ENCODE data around the gene RAMP1. TPM values are rescaled to one million over a fixed set of nuclear protein-coding genes. Genes with fewer than 3 reads are reported as not detected.
A peak's percentile ranks its signal among the peaks of the same experiment; 100 is the strongest.

The RAMP1 gene
- total and polyA plus RNA-seq, 4 donors: 109 to 423 (median 279) TPM

DNA sequence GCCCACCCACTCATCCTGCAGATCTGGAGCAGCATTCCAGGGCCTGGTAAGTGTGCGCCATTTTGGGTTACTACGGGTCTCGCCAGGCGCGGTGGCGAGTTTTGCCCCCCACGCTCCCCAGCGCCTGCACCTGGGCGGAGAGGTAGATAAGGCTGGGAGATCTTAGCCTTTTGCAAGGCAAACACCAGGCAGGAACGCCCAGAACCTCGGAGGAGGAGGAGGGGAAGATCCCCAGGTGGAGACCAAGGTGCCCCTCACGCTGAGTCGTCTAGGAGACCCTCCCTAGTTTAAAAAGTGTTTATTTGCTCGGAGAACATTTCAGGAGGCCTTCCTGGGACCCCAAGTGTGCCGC is 365 bp upstream of the RAMP1 start:
- ATAC-seq (ENCODE audit: low FRiP score): no peak
- intact Hi-C loops (cut with DNase I): loop anchor here (2.0 to 10.0 kb wide), 5 partner anchors 108 to 404 kb away; partner anchors contain the start of genes KLHL30 (in 1 of the 2), SCLY (in 1 of the 2) and UBE2F (in 1 of the 2)
- peaks cover 0 to 3% of the 10 kb centered on the region in 2 donors for H3K4me1 ChIP-seq (ENCODE audit: control insufficient read depth in 1 of 2, insufficient read depth in 2 of 2, low read length in 2 of 2)

DNA sequence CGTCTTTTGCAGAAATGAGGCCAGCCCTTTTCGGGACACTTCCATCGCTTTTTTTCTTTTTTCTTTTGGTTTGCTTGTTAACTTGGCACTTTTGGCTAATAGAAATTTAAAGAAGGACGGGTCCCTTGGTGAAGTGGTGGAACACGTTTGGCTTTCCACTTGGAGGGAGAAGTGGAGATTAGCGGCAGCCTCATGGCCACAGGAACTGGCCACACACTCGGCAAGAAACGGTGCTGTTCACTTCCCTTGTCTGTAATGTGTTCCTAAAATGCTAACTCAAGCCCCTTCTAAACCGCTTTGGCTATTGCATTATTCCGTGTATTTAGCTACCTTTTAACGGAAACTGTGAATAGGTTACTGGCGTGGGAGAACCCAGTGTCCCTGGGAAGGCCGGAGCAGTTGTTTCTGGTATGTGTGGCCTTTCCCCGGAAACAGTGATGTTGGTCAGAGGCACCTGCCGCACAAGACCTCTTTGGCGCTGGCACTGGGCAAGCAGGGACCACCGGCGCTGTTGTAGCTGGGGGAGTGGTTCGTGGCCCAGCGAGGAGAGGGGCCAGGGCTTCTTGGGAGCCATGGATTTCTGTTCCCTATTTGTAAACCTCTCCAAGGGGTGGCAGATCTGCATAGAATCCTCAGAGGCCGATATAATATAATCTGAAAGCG is 981 bp downstream of the RAMP1 start:
- no peak for ATAC-seq (ENCODE audit: low FRiP score)
- Histone ChIP-seq H3K4me1 (ENCODE audit: control insufficient read depth in 1 of 2, insufficient read depth in 2 of 2, low read length in 2 of 2) (peaks cover 2 to 3% of the 10 kb centered on the region in 2 donors), H3K9me3 (ENCODE audit: control insufficient read depth, low read length) (no peaks in the 10 kb centered on the region), H3K27ac (ENCODE audit: low read depth in 1 of 2, low read length in 2 of 2) (peak overlapping the region; percentile 72 to 91), H3K4me3 (ENCODE audit: low read length in 2 of 2) (peak overlapping the region; percentile 79 to 99), H3K27me3 (ENCODE audit: control insufficient read depth in 1 of 2, insufficient read depth in 2 of 2, low read length in 1 of 2) (no peaks in the 10 kb centered on the region), H3K36me3 (ENCODE audit: control insufficient read depth in 1 of 2, insufficient read depth in 2 of 2, low read length in 1 of 2) (no peaks in the 10 kb centered on the region)
- intact Hi-C loops (cut with DNase I): loop anchor here in 1 of 2 donors (5.0 kb wide), 1 partner anchor 37 kb away; no protein-coding TSS in a partner anchor
- peak in 1 of 2 donors; percentile 74 for DNase-seq
- 10 to 24% methylated on average over 22 of the region's 22 CpGs for WGBS, 2 donors

More for the DNA sequence above, 365 bp upstream of the RAMP1 start:
- H3K4me3 ChIP-seq (ENCODE audit: low read length in 2 of 2): peak overlapping the region; percentile 79 to 99
- no peaks in the 10 kb centered on the region for H3K27me3 ChIP-seq (ENCODE audit: control insufficient read depth in 1 of 2, insufficient read depth in 2 of 2, low read length in 1 of 2)
- no peaks in the 10 kb centered on the region for H3K36me3 ChIP-seq (ENCODE audit: control insufficient read depth in 1 of 2, insufficient read depth in 2 of 2, low read length in 1 of 2)
- 45 to 46% methylated on average over 15 of the region's 15 CpGs for WGBS, 2 donors
- no peak for DNase-seq
- no peaks in the 10 kb centered on the region for H3K9me3 ChIP-seq (ENCODE audit: control insufficient read depth, low read length)
- peak overlapping the region in 1 of 2 donors; percentile 72 for H3K27ac ChIP-seq (ENCODE audit: low read depth in 1 of 2, low read length in 2 of 2)

DNA sequence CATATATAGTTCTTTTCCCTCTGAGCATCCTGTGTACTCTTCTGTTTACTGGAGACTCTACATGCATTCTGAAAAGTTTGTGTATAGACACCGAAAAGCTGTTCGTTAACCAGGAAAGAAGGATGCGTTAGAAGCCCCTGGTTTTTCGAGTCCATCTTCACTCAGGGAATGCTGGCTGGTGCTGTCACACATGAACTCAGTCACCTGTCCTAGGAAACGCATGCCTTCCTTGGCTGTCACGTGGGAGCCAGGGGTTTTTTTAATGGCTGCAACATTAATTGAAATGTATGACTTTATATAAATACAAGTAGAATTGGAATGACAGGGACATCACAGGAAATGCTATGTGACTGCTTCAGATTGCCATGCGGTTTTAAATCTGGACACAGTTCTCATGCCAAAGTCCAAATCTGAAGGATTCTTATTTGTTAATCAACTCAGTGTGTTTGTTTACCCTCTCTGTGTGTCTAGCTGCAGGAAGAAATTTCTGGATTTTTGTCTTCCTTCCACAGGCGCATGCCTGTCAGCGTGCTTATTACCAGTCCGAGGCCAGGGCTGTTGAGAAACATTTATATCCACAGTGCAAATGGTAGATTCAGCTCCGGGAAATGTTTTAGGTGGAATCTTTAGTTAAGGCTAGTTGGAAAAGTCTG is 2.6 kb downstream of the RAMP1 start:
- ATAC-seq (ENCODE audit: low FRiP score) (no peak), DNase-seq (peak in 1 of 2 donors; percentile 14)
- WGBS, 2 donors: 64 to 74% methylated on average over 11 of the region's 11 CpGs
- intact Hi-C loops (cut with DNase I): loop anchor here in 1 of 2 donors (5.0 kb wide), 1 partner anchor 35 kb away; no protein-coding TSS in a partner anchor
- Histone ChIP-seq H3K27ac (ENCODE audit: low read depth in 1 of 2, low read length in 2 of 2) (peak overlapping the region in 1 of 2 donors; percentile 99), H3K9me3 (ENCODE audit: control insufficient read depth, low read length) (no peaks in the 10 kb centered on the region), H3K4me1 (ENCODE audit: control insufficient read depth in 1 of 2, insufficient read depth in 2 of 2, low read length in 2 of 2) (peaks cover 2 to 3% of the 10 kb centered on the region in 2 donors), H3K36me3 (ENCODE audit: control insufficient read depth in 1 of 2, insufficient read depth in 2 of 2, low read length in 1 of 2) (no peaks in the 10 kb centered on the region), H3K4me3 (ENCODE audit: low read length in 2 of 2) (no peak overlapping the region), H3K27me3 (ENCODE audit: control insufficient read depth in 1 of 2, insufficient read depth in 2 of 2, low read length in 1 of 2) (no peaks in the 10 kb centered on the region)

DNA sequence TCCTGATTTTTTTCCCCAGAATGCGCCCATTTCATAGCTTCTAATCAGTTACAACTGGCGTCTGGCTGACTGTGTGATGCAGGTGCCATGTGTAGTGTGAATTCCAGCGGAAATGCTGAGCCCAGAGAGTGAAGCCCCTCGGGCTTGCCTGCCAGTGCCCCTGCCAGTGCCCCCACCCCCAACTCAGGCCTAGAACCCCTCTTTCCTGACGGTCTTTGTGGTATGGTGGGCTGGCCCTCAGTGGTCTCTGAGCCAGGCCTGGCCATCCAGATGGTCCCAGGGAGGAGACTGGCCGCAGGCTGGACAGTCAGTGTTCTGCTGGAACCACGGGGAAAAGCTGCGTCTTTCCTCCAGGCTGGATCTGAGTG is 3.1 kb downstream of the RAMP1 start:
- Histone ChIP-seq H3K9me3 (ENCODE audit: control insufficient read depth, low read length) (no peaks in the 10 kb centered on the region), H3K27ac (ENCODE audit: low read depth in 1 of 2, low read length in 2 of 2) (peak overlapping the region in 1 of 2 donors; percentile 99), H3K4me1 (ENCODE audit: control insufficient read depth in 1 of 2, insufficient read depth in 2 of 2, low read length in 2 of 2) (peaks cover 2 to 3% of the 10 kb centered on the region in 2 donors), H3K36me3 (ENCODE audit: control insufficient read depth in 1 of 2, insufficient read depth in 2 of 2, low read length in 1 of 2) (peaks cover 0 to 2% of the 10 kb centered on the region in 2 donors), H3K4me3 (ENCODE audit: low read length in 2 of 2) (no peak overlapping the region), H3K27me3 (ENCODE audit: control insufficient read depth in 1 of 2, insufficient read depth in 2 of 2, low read length in 1 of 2) (no peaks in the 10 kb centered on the region)
- DNase-seq: peak in 1 of 2 donors; percentile 61
- 89 to 99% methylated on average over 8 of the region's 8 CpGs for WGBS, 2 donors
- intact Hi-C loops (cut with DNase I): loop anchor here in 1 of 2 donors (5.0 kb wide), 1 partner anchor 35 kb away; no protein-coding TSS in a partner anchor
- ATAC-seq (ENCODE audit: low FRiP score): no peak

DNA sequence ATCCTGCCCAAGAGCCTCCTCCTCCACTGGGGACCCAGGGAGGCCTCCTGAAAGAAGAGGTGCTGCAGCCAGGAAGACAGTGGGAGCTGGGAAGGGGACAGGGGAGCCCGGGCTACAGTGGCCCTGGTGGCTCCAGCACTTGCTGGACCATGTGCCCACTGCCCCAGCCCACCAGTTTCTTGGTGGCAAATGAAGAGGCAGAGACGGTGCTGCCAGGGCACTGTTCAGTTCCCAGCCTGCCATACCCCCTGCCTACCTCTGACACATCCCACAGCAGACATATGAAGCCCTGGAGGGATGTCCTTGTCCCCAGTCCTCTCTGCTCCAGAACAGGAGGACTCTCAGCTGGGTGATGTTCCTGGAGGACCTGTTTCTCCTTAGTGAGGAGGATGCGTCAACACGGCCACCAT is 3.7 kb downstream of the RAMP1 start:
- no peak overlapping the region for H3K4me3 ChIP-seq (ENCODE audit: low read length in 2 of 2)
- ATAC-seq (ENCODE audit: low FRiP score) (no peak), DNase-seq (peak in 1 of 2 donors; percentile 66)
- intact Hi-C loops (cut with DNase I): loop anchor here in 1 of 2 donors (5.0 kb wide), 1 partner anchor 34 kb away; no protein-coding TSS in a partner anchor
- H3K27ac ChIP-seq (ENCODE audit: low read depth in 1 of 2, low read length in 2 of 2): peak overlapping the region; percentile 38 to 99
- 42 to 48% methylated on average over 4 of the region's 4 CpGs for WGBS, 2 donors
- no peaks in the 10 kb centered on the region for H3K27me3 ChIP-seq (ENCODE audit: control insufficient read depth in 1 of 2, insufficient read depth in 2 of 2, low read length in 1 of 2)
- H3K36me3 ChIP-seq (ENCODE audit: control insufficient read depth in 1 of 2, insufficient read depth in 2 of 2, low read length in 1 of 2): peaks cover 0 to 2% of the 10 kb centered on the region in 2 donors
- no peaks in the 10 kb centered on the region for H3K9me3 ChIP-seq (ENCODE audit: control insufficient read depth, low read length)
- peaks cover 2 to 3% of the 10 kb centered on the region in 2 donors for H3K4me1 ChIP-seq (ENCODE audit: control insufficient read depth in 1 of 2, insufficient read depth in 2 of 2, low read length in 2 of 2)

DNA sequence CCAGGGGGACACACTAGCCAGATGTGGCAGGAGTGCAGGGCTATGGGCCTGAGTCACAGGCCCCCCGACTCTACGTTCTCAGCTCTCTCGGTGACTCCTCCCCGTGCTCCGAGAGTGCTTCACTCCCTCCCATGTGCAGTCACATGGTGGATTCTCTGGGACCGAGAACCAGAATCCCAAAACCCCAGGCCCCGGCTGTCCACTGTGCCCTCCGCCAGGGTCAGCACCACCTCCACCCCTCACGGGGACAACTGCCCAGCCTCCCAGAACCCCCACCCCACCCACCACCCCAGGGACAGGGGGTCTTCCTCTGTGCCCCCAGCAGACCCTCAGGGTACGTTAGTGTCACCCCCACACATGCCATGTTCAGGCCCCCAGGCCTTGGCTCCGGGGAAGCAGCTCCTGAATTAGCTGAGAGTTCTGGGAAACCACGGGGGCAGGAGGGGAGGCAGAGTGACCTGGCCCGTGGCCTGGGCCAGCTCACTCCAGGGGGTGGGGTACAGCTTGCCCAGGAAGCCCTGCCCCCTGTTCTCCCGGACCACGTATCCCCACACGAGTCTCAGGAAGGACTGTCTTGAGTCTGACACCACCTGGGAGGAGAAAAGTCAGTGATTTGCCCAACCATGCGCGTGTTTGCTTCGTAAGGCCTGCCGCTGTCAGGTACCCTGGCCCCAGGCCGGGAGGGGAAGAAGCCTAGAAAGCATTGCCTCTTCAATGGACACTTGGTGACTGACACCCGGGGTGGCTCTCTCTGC is 4.4 kb downstream of the RAMP1 start:
- H3K9me3 ChIP-seq (ENCODE audit: control insufficient read depth, low read length): no peaks in the 10 kb centered on the region
- DNase-seq (peak in 1 of 2 donors; percentile 78), ATAC-seq (ENCODE audit: low FRiP score) (peak; percentile 30)
- H3K4me3 ChIP-seq (ENCODE audit: low read length in 2 of 2): no peak overlapping the region
- intact Hi-C loops (cut with DNase I): loop anchor here (2.0 to 5.0 kb wide), 3 partner anchors 23 to 33 kb away; no protein-coding TSS in a partner anchor
- peaks cover 0 to 2% of the 10 kb centered on the region in 2 donors for H3K36me3 ChIP-seq (ENCODE audit: control insufficient read depth in 1 of 2, insufficient read depth in 2 of 2, low read length in 1 of 2)
- 28 to 29% methylated on average over 22 of the region's 22 CpGs for WGBS, 2 donors
- no peaks in the 10 kb centered on the region for H3K27me3 ChIP-seq (ENCODE audit: control insufficient read depth in 1 of 2, insufficient read depth in 2 of 2, low read length in 1 of 2)
- peaks cover 2 to 3% of the 10 kb centered on the region in 2 donors for H3K4me1 ChIP-seq (ENCODE audit: control insufficient read depth in 1 of 2, insufficient read depth in 2 of 2, low read length in 2 of 2)
- peak overlapping the region; percentile 89 to 99 for H3K27ac ChIP-seq (ENCODE audit: low read depth in 1 of 2, low read length in 2 of 2)

DNA sequence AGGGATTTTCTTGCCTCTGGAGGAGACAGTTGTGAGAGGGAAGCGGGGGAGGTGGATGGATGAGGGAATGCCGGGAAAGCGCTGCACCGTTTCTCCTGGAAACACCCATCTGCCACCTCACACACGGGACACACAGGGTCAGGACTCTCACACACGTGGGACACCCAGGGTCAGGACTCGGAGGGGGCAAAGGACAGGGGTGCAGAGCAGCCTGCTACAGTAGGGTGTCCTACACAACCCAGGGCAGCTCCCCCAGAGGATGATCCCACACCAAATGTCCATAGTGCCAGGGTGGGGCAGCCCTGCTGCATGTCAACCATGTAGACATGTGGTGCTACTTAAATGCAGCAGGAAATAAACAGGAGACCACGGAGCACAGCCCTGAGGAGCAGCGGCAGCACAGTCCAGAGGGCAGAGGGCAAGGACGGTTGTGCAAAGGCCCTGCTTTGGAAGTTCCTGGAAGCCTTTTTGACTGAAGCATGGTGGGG is 5.1 kb downstream of the RAMP1 start:
- Histone ChIP-seq H3K27me3 (ENCODE audit: control insufficient read depth in 1 of 2, insufficient read depth in 2 of 2, low read length in 1 of 2) (no peaks in the 10 kb centered on the region), H3K27ac (ENCODE audit: low read depth in 1 of 2, low read length in 2 of 2) (peak overlapping the region; percentile 89 to 99), H3K9me3 (ENCODE audit: control insufficient read depth, low read length) (no peaks in the 10 kb centered on the region), H3K4me1 (ENCODE audit: control insufficient read depth in 1 of 2, insufficient read depth in 2 of 2, low read length in 2 of 2) (peaks cover 2 to 3% of the 10 kb centered on the region in 2 donors), H3K4me3 (ENCODE audit: low read length in 2 of 2) (no peak overlapping the region), H3K36me3 (ENCODE audit: control insufficient read depth in 1 of 2, insufficient read depth in 2 of 2, low read length in 1 of 2) (peaks cover 0 to 2% of the 10 kb centered on the region in 2 donors)
- DNase-seq (peak in 1 of 2 donors; percentile 65), ATAC-seq (ENCODE audit: low FRiP score) (no peak)
- WGBS, 2 donors: 52 to 61% methylated on average over 10 of the region's 10 CpGs
- intact Hi-C loops (cut with DNase I): loop anchor here (2.0 to 5.0 kb wide), 3 partner anchors 22 to 33 kb away; no protein-coding TSS in a partner anchor
